Activated CD8-positive, alpha-beta memory T cell treated with anti-CD3 and anti-CD28 coated beads for 36 hours (primary cell): ENCODE data around the gene KIAA1958. TPM values are rescaled to one million over a fixed set of nuclear protein-coding genes. Genes with fewer than 3 reads are reported as not detected.
"Not testable (repeated sequence)": the region's sequence is repeated elsewhere in the genome, so short reads cannot be mapped to it uniquely, and the experiment has no call there.

Experiments
- CTCF ChIA-PET: fragments of 350-600 bp; sonication (Branson Sonifier 250); formaldehyde crosslinking; loops from one replicate; lab custom pipeline; 2021; ENCODE audit warnings: antibody characterized with exemption; lab: Charles Lee
- POLR2A ChIA-PET: fragments of 350-600 bp; sonication (Branson Sonifier 250); formaldehyde crosslinking; loops from one replicate; lab custom pipeline; 2021; ENCODE audit warnings: antibody characterized with exemption; lab: Charles Lee
- total RNA-seq, 2 experiments: library from RNA; stranded (reverse); gene quantifications; one replicate each; pipeline ENCODE4 v1.2.3, GENCODE V29; 2021

The KIAA1958 gene
- total RNA-seq, 2 experiments from 2014 or later: 7.8 to 8.2 TPM

DNA sequence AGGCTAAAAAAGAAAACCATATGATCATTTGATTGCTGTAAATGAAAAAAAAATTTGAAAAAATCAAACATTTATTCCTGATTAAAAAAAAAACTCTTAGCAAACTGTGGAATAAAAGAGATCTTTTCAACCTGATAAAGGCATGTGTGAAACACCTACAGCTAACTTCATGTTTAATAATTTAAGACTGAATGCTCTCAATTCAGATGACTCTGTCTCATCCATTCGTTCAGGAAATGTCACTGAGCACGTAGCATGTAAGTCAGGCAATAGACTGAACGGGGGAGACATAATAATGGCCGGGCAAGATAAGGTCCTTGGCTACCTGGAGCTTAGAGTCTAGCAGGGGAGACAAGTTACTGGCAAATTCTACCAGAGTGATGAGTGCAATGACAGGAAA, 25.8 kb downstream of the KIAA1958 start:
- CTCF ChIA-PET: not testable (repeated sequence)

GRCh38 chr9:112516769-112517168, 30.1 kb downstream of the KIAA1958 start:
- CTCF ChIA-PET: no interaction called here
- POLR2A ChIA-PET: no interaction called here

More for the DNA sequence above, 25.8 kb downstream of the KIAA1958 start:
- POLR2A ChIA-PET: not testable (repeated sequence)

GRCh38 chr9:112520069-112520468, 33.4 kb downstream of the KIAA1958 start:
- ChIA-PET POLR2A (no interaction called here), CTCF (no interaction called here)

DNA sequence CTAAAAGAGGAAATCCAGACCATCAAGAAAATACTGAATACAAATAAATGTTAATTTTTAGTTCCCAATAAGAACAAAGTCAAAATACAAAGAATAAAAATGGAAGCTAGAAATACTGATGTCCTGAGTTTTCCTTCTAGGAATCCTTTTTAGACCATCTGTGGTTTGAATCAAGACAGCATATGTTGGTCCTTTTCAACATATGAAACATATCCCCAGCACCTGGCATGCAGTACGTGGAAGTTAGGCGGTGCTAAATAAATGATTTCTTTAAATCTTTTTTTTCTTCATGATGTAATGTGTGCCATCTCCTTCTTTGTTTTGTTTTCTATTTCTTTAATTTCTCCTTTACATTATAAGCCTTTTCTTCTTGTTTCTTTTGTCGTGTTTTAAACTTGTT, 34.0 kb downstream of the KIAA1958 start:
- CTCF ChIA-PET: interaction anchor here (0.6 kb wide), 1 partner anchor 350 kb away, joined by 3 read pairs; no protein-coding TSS in a partner anchor
- POLR2A ChIA-PET: no interaction called here

- CTCF ChIA-PET: interaction anchor here (0.7 kb wide), 1 partner anchor 278 kb away, joined by 3 read pairs; no protein-coding TSS in a partner anchor
Measured at GRCh38 chr9:112526973-112527372, 40.3 kb downstream of the KIAA1958 start.

DNA sequence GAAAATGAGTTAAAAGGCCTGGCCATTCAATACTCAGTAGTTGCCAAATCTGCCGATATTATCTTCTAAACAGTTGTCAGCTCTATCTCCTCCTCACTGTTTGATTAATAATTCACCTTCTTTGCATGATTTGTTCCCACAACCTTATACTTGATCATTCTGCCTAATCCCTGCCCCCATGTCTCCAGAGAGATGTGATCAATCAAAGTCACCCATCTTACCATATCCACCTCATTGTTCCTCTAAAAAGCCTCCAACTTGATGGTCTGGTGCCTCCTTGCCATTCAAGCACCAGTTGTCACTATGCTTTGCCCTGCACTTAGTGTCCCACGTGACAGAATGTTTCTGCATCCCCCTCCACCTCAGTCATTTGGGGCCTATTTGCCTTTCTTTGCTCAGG, 41.3 kb downstream of the KIAA1958 start:
- ChIA-PET CTCF (interaction anchor here (0.7 kb wide), 1 partner anchor 279 kb away, joined by 3 read pairs; no protein-coding TSS in a partner anchor), POLR2A (no interaction called here)

More at GRCh38 chr9:112526973-112527372, 40.3 kb downstream of the KIAA1958 start:
- POLR2A ChIA-PET: no interaction called here

- ChIA-PET CTCF (no interaction called here), POLR2A (no interaction called here)
Measured at GRCh38 chr9:112529316-112529715, 42.7 kb downstream of the KIAA1958 start.

DNA sequence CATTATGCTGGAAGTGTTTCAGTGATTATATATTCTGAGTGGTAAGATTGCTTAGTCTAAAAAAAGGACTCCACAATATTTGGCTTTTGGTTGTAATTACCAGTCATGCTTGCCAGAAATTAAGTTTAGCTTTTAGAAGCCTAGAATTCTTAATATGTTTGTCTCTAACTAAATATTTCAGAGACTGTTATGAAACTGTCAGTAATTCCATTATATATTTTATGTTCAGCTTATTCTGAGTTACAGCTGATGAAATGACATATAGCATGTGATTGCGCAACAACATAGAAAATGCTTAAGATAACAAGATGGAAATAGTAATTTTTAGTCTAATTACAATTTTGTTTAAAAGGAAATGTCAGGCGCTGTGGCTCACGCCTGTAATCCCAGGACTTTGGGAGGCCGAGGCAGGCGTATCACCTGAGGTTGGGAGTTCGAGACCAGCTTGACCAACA, 44.2 kb downstream of the KIAA1958 start:
- ChIA-PET POLR2A (no interaction called here), CTCF (interaction anchor here (0.5 to 1.3 kb wide), 2 partner anchors 38 to 879 kb away, joined by 3 to 7 read pairs; no protein-coding TSS in a partner anchor)

DNA sequence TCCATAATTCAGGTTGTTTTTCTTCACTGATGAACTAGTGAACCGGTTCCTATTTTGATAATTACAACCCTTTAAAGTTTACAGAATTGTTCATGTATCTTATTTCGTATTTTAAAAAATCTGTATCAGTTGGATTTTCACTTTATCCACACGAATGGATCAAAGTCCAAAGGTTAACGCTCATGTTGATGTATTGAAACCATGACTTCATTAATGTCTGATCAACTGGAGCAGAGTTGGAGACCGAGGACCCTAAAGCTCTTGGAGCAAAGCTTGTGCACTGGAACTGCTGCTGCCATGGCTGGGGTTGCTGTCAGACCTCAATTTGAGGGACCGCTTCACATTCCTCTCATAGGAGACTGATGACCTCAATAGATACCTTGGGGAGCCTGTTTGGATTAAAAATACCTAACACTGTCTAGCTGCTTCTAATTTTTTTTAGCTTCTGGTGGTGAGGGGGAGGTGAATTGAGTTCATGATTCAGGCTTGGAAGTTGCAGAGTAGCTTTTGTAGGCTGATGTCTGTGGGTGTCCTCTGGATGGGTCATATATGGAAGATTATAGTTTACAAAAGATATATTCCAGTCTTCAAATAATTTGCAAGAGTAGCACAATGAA, 45.1 kb downstream of the KIAA1958 start:
- CTCF ChIA-PET: no interaction called here
- POLR2A ChIA-PET: no interaction called here

DNA sequence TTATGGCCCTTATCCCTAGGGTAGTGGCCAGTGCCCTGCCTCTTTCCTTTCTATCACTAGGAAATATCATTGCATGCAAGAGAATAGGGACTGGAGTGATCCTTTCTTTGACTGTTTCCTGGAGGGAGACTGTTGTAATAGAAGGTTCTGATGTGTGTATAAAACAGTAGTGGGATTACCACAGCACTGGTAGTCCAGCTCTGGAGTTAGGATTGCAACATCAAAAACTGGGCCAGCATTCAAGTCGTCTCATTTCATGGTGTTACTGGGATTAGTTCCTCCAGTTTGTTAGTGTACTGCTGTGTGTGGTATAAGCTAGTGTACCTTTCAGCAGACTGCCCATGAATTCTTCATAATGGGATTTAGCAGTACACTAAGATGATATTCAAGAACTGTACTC, 45.8 kb downstream of the KIAA1958 start:
- CTCF ChIA-PET: no interaction called here
- POLR2A ChIA-PET: no interaction called here

DNA sequence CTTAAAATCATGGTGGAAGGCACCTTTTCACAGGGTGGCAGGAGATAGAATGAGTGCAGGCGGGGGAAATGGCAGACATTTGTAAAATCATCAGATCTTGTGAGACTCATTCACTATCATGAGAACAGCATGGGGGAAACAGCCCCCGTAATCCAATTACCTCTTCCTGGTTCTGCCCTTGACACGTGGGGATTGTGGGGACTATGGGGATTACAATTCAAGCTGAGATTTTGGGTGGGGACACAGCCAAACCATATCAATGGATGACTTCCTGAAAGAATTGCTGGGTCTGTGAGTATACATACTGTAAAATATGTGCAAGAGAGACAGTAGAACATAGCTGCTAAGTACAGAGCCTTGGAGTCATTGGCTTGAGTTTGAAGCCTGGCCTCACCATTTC, 47.0 kb downstream of the KIAA1958 start:
- ChIA-PET CTCF (interaction anchor here (0.7 kb wide), 1 partner anchor 732 kb away, joined by 4 read pairs; no protein-coding TSS in a partner anchor), POLR2A (no interaction called here)

DNA sequence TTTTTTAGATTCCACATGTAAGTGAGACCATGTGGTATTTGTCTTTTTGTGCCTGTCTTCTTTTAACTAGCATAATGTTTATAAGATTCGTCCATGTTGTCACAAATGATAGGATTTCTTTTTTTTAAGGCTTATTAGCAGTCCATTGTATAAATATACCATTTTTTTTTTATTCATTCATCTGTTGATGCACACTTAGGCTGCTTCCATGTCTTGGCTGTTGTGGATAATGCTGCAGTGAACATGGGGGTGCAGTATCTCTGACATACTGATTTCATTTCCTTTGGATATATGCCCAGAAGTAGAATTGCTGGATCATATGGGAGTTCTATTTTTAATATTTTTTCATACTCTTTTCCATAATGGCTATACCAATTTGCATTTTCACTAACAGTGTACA, 48.7 kb downstream of the KIAA1958 start:
- ChIA-PET CTCF (no interaction called here), POLR2A (no interaction called here)

DNA sequence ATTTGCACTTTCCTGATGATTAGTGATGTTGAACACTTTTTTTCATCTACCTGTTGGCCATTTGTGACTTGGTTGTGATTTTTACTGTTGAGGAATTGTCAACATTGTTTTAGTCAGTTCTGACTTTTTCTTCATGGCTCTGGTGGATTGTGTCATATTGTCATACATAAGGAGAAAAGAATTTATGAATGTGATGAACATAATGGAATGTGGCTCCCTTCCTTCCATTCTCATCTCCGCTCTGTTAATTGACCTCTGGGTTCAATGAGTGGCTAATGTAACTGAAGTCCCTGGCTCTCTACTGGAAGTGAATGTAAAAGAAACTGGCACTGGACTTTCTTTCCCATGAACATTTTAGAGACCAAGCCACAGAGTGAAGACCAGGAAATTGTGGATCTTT, 49.2 kb downstream of the KIAA1958 start:
- POLR2A ChIA-PET: no interaction called here
- CTCF ChIA-PET: no interaction called here

GRCh38 chr9:112537561-112537960, 50.9 kb downstream of the KIAA1958 start:
- ChIA-PET POLR2A (no interaction called here), CTCF (no interaction called here)

- ChIA-PET POLR2A (no interaction called here), CTCF (no interaction called here)
Measured at GRCh38 chr9:112540800-112541199, 54.2 kb downstream of the KIAA1958 start.

- ChIA-PET POLR2A (no interaction called here), CTCF (interaction anchor here (0.5 kb wide), 1 partner anchor 141 kb away, joined by 4 read pairs; no protein-coding TSS in a partner anchor)
Measured at GRCh38 chr9:112541685-112542084, 55.1 kb downstream of the KIAA1958 start.

- POLR2A ChIA-PET: no interaction called here
- CTCF ChIA-PET: no interaction called here
Measured at GRCh38 chr9:112542593-112543292, 56.1 kb downstream of the KIAA1958 start.

- ChIA-PET CTCF (no interaction called here), POLR2A (no interaction called here)
Measured at GRCh38 chr9:112544477-112544876, 57.9 kb downstream of the KIAA1958 start.

DNA sequence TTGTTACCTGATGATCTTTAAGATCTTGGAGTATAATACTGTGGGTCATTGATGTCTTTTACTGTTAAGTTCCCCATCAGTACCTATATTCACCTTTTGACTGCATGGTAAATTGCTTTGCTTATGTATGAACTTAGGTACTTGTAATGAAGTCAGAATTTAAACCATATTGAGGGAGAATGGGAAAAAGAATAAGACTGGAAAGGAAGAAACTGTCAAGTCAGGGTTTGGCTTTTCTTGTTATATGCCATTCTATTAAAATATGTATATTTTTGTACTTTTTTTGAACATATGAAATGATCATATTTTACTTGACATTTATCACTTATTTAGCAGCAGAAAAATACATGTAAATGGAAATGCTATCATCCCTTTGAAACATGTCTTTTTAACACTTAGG, 58.6 kb downstream of the KIAA1958 start:
- POLR2A ChIA-PET: no interaction called here
- CTCF ChIA-PET: no interaction called here

DNA sequence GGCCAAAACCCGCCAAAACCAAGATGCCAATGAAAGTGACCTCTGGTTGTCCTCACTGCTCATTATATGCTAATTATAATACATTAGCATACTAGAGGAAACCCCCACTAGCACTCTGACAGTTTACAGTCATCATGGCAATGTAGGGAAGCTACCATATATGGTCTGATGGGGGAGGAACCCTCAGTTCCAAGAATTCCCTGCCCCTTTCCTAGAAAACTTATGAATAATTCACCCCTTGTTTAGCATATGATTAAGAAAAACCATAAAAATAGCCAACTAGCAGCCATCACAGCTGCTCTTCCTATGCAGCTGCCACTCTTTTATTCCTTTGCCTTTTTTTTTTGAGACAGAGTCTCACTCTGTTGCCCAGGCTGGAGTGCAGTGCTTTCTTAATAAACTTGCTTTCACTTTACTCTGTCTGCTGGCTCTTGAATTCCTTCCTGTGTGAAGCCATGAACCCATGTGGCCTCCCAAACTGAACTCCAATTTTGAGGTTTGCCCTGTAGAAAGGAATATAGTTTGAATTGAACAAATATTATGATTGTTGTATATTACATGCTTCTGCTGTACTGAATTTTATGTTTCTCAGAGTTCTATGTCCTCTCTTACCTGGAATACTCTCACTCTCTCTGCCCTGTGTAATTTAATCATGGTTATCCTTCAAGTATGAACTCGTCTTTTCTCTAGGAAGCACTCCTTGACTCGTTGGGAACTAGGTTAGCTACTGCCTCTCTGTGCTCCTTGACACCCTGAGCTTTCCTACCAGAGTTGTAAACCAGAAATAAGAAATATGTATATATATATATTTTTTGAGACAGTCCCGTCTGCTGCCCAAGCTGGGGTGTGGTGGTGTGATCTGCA, 59.8 kb downstream of the KIAA1958 start:
- CTCF ChIA-PET: no interaction called here
- POLR2A ChIA-PET: no interaction called here
